WTC11 (cell line): ENCODE results near the gene MGAT3.

ENCODE experiments used
- CBFB ChIP-seq: sonication (generic); formaldehyde crosslinking; IDR thresholded peaks from 2 replicates; pipeline ENCODE4 v1.8.1; 2022; ENCODE audit warnings: mild to moderate bottlenecking, low read depth, missing genetic modification reagents
- CDX4 ChIP-seq: fragments of 250-450 bp; sonication (Bioruptor Pico); IDR thresholded peaks from 2 replicates; pipeline ENCODE4 v1.9.0; 2021; ENCODE audit warnings: moderate library complexity, mild to moderate bottlenecking, inconsistent platforms, borderline replicate concordance
- CTCF ChIP-seq: fragments of 200-600 bp; IDR thresholded peaks from 2 replicates; pipeline ENCODE4 v1.8.0; 2022; ENCODE audit warnings: antibody characterized with exemption
- E2F5 ChIP-seq: sonication (generic); formaldehyde crosslinking; IDR thresholded peaks from 2 replicates; pipeline ENCODE4 v1.8.1; 2022; ENCODE audit warnings: mild to moderate bottlenecking, moderate library complexity, missing genetic modification reagents
- HMGA2 ChIP-seq: fragments of 250-450 bp; sonication (Bioruptor Pico); IDR thresholded peaks from 2 replicates; pipeline ENCODE4 v1.4.0; 2021; ENCODE audit warnings: mild to moderate bottlenecking, moderate library complexity
- JUN ChIP-seq: sonication (generic); formaldehyde crosslinking; IDR thresholded peaks from 2 replicates; pipeline ENCODE4 v1.8.0; 2023; ENCODE audit warnings: mild to moderate bottlenecking, missing genetic modification reagents
- NR2C2 ChIP-seq: sonication (generic); formaldehyde crosslinking; IDR thresholded peaks from 2 replicates; pipeline ENCODE4 v1.8.0; 2022; ENCODE audit warnings: mild to moderate bottlenecking, missing genetic modification reagents
- PRDM15 ChIP-seq: sonication (generic); formaldehyde crosslinking; IDR thresholded peaks from 2 replicates; pipeline ENCODE4 v1.8.0; 2022; ENCODE audit warnings: missing genetic modification reagents
- USF1 ChIP-seq: sonication (generic); formaldehyde crosslinking; IDR thresholded peaks from 2 replicates; pipeline ENCODE4 v1.8.0; 2022; ENCODE audit warnings: mild to moderate bottlenecking, missing genetic modification reagents
- USF2 ChIP-seq: sonication (generic); formaldehyde crosslinking; IDR thresholded peaks from 2 replicates; pipeline ENCODE4 v1.8.1; 2023; ENCODE audit warnings: mild to moderate bottlenecking, missing genetic modification reagents, moderate library complexity
- ZNF232 ChIP-seq: sonication (generic); formaldehyde crosslinking; IDR thresholded peaks from 2 replicates; pipeline ENCODE4 v1.8.0; 2022; ENCODE audit warnings: mild to moderate bottlenecking, missing genetic modification reagents

GRCh38 chr22:39502789-39503409 lies 46.1 kb downstream of the MGAT3 start:
- TF ChIP-seq HMGA2: no peak
- no peak for TF ChIP-seq CTCF
- no peak for TF ChIP-seq CBFB (CRISPR knock-in tag)
- no peak for TF ChIP-seq JUN (CRISPR knock-in tag)
- TF ChIP-seq NR2C2 (CRISPR knock-in tag): no peak
- no peak for TF ChIP-seq CDX4
- TF ChIP-seq USF1 (CRISPR knock-in tag): no peak
- no peak for TF ChIP-seq ZNF232 (CRISPR knock-in tag)
- TF ChIP-seq E2F5 (CRISPR knock-in tag): no peak
- no peak for TF ChIP-seq USF2
- no peak for TF ChIP-seq PRDM15 (CRISPR knock-in tag)
